CD4-positive, alpha-beta T cell (primary cell): ENCODE data around the gene RBM39. TPM values are rescaled to one million over a fixed set of nuclear protein-coding genes. Genes with fewer than 3 reads are reported as not detected.
"Not testable (repeated sequence)": the region's sequence is repeated elsewhere in the genome, so short reads cannot be mapped to it uniquely, and the experiment has no call there.

ENCODE experiments used
- ATAC-seq: fragments of 200-7000 bp; cut with Tn5 transposase; one replicate; pipeline ENCODE4 v1.10.0; 2022; ENCODE audit warnings: mild to moderate bottlenecking; ENCODE audit not compliant: poor library complexity
- CTCF ChIA-PET: fragments of 350-600 bp; sonication (Branson Sonifier 250); formaldehyde crosslinking; loops from one replicate; lab custom pipeline; 2021; ENCODE audit warnings: antibody characterized with exemption, inconsistent platforms; lab: Charles Lee
- POLR2A ChIA-PET: fragments of 350-600 bp; sonication (Branson Sonifier 250); formaldehyde crosslinking; loops from one replicate; lab custom pipeline; 2021; ENCODE audit warnings: antibody characterized with exemption, inconsistent platforms; lab: Charles Lee
- DNase-seq, 14 experiments: peaks; one replicate each; pipeline ENCODE4 v3.0.0-alpha.2; 2013 to 2020; ENCODE audit warnings: mixed read lengths in 2 of 14
- H3K27ac ChIP-seq, 2 donors: one replicate each; pipeline versions ENCODE4 v1.5.1 to v1.7.0; 2013; ENCODE audit warnings: low read length in 2 of 2, low read depth in 1 of 2, mild to moderate bottlenecking in 1 of 2
- H3K27me3 ChIP-seq, 2 experiments: 1 replicate in 1 of 2; 2 replicates in 1 of 2; pipeline versions ENCODE4 v1.6.1 to v1.7.0; 2013; ENCODE audit warnings: low read length in 2 of 2, control low read depth in 1 of 2, mild to moderate bottlenecking in 1 of 2, moderate library complexity in 1 of 2; ENCODE audit not compliant: insufficient read depth in 2 of 2, control insufficient read depth in 1 of 2
- H3K36me3 ChIP-seq: one replicate; pipeline ENCODE4 v1.6.1; 2013; ENCODE audit warnings: low read length, control low read depth; ENCODE audit not compliant: insufficient read depth
- H3K4me1 ChIP-seq: one replicate; pipeline ENCODE4 v1.6.1; 2013; ENCODE audit warnings: low read length, control low read depth; ENCODE audit not compliant: insufficient read depth
- H3K4me3 ChIP-seq: one replicate; pipeline ENCODE4 v1.5.1; 2013; ENCODE audit warnings: mild to moderate bottlenecking, low read length, moderate library complexity
- H3K9me3 ChIP-seq, 2 experiments: 1 replicate in 1 of 2; 2 replicates in 1 of 2; pipeline versions ENCODE4 v1.6.1 to v1.7.0; 2013; ENCODE audit warnings: low read length in 2 of 2, mild to moderate bottlenecking in 2 of 2, control low read depth in 1 of 2, moderate library complexity in 1 of 2; ENCODE audit not compliant: control insufficient read depth in 1 of 2, insufficient read depth in 1 of 2
- H3K27ac Mint-ChIP-seq: one replicate; pipeline ENCODE4 v1.8.0; 2020; ENCODE audit warnings: mixed read lengths
- H3K27me3 Mint-ChIP-seq: one replicate; pipeline ENCODE4 v1.8.0; 2021; ENCODE audit warnings: mixed read lengths
- H3K36me3 Mint-ChIP-seq: one replicate; pipeline ENCODE4 v1.8.0; 2021; ENCODE audit warnings: low read depth, mixed read lengths
- H3K4me1 Mint-ChIP-seq: one replicate; pipeline ENCODE4 v1.8.0; 2021; ENCODE audit warnings: low read depth, mixed read lengths
- H3K4me3 Mint-ChIP-seq: one replicate; pipeline ENCODE4 v1.8.0; 2020; ENCODE audit warnings: mild to moderate bottlenecking, mixed read lengths
- H3K9me3 Mint-ChIP-seq: one replicate; pipeline ENCODE4 v1.8.0; 2020; ENCODE audit warnings: mixed read lengths
- CTCF ChIP-seq: fragments of 200-600 bp; IDR thresholded peaks from one replicate; pipeline ENCODE4 v1.8.0; 2022; ENCODE audit warnings: antibody characterized with exemption, mild to moderate bottlenecking
- intact Hi-C, 2 experiments: fragments of 100-400 bp; cut with DNase I in 1 of 2; cut with micrococcal nuclease in 1 of 2; formaldehyde crosslinking; loops; one replicate each; pipeline versions ENCODE4 v1.15.1 to v1.9.0; 2023 to 2025; cut with DNase I, micrococcal nuclease
- total RNA-seq, 174 experiments: library from RNA in 2 of 174; stranded (reverse) in 2 of 174; gene quantifications; one replicate each; pipeline ENCODE4 v1.2.3 and lab custom pipeline; 2021 to 2026

RBM39 gene
- total RNA-seq, 2 experiments from 2014 or later, result 1,057 to 1,091 TPM

GRCh38 chr20:35762461-35762860, 20.4 kb upstream of the RBM39 start:
- intact Hi-C loops, result no loop called here
- ChIA-PET CTCF (no interaction called here), POLR2A (interaction anchor here (15.8 kb wide), 1 partner anchor 22 kb away, joined by 891 read pairs; the partner anchor contains the start of gene RBM39)
- no peak overlapping the region for H3K27ac Mint-ChIP-seq
- H3K9me3 ChIP-seq, result no peaks in the 10 kb centered on the region
- TF ChIP-seq CTCF, result no peak
- DNase-seq, result no peak
- ATAC-seq, result no peak
- H3K4me1 Mint-ChIP-seq, result peaks cover 22% of the 10 kb centered on the region
- no peaks in the 10 kb centered on the region for H3K9me3 Mint-ChIP-seq
- H3K27me3 ChIP-seq, result no peaks in the 10 kb centered on the region
- H3K36me3 ChIP-seq, result no peaks in the 10 kb centered on the region
- no peak overlapping the region for H3K4me3 ChIP-seq
- no peaks in the 10 kb centered on the region for H3K27me3 Mint-ChIP-seq
- H3K4me3 Mint-ChIP-seq, result no peak overlapping the region
- H3K27ac ChIP-seq, result no peak overlapping the region
- peaks cover 36% of the 10 kb centered on the region for H3K4me1 ChIP-seq
- H3K36me3 Mint-ChIP-seq, result no peaks in the 10 kb centered on the region

DNA sequence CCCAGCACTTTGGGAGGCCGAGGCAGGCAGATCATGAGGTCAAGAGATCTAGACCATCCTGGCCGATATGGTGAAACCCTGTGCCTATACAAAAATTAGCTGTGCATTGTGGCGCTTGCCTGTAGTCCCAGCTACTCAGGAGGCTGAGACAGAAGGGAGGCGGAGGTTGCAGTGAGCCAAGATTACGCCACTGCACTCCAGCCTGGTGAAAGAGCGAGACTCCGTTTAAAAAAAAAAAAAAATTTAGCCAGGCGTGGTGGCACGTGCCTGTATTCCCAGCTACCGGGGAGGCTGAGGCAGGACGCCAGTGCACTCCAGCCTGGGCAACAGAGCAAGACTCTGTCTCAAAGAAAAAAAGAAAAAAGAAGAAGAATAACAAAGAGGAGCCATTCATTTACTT, 19.5 kb upstream of the RBM39 start:
- not testable (repeated sequence) for H3K9me3 Mint-ChIP-seq, ATAC-seq

DNA sequence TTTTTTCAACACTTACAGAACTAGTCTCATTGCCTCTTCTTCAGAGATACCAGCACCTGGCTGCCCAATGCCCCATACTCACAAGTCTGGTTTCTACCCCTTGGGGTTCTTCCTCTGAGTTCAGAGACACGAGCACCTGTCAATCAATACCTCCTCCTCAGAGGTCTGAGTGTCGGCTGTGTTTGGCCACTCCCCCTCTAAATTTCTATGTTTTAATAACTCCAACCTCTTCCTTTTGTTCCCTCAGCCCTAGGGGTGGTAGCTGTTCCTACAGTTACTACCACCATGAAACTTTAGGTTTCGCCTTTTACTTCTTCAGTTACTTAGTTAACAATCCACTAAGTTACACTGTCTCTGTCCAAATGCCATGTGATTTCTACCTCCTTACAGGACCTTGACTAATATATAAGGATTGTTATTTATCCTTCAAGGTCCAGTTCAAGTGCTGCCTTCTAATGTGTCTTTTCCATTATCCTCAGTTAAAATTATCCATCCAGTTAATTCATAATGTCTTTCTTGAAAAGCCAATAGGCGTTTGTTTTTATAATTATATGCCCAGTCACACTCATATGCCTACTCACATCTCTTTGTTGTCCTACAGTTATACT, 15.1 kb upstream of the RBM39 start:
- ChIA-PET POLR2A (interaction anchor here (4.2 kb wide), 1 partner anchor 15 kb away, joined by 24 read pairs; the partner anchor contains the start of gene RBM39), CTCF (no interaction called here)
- Histone ChIP-seq H3K27me3 (no peaks in the 10 kb centered on the region), H3K27ac (no peak overlapping the region), H3K9me3 (no peaks in the 10 kb centered on the region), H3K4me3 (no peak overlapping the region), H3K36me3 (no peaks in the 10 kb centered on the region), H3K4me1 (peaks cover 3% of the 10 kb centered on the region)
- DNase-seq (no peak), ATAC-seq (peak; percentile 52)
- H3K27me3 Mint-ChIP-seq, result no peaks in the 10 kb centered on the region
- H3K36me3 Mint-ChIP-seq, result no peaks in the 10 kb centered on the region
- intact Hi-C loops, result no loop called here
- H3K4me1 Mint-ChIP-seq, result peaks cover 9% of the 10 kb centered on the region
- TF ChIP-seq CTCF, result no peak
- H3K27ac Mint-ChIP-seq, result no peak overlapping the region
- no peaks in the 10 kb centered on the region for H3K9me3 Mint-ChIP-seq
- no peak overlapping the region for H3K4me3 Mint-ChIP-seq

More for the DNA sequence above, 19.5 kb upstream of the RBM39 start:
- H3K27me3 ChIP-seq, H3K27ac Mint-ChIP-seq, intact Hi-C loops, CTCF ChIA-PET, H3K27me3 Mint-ChIP-seq, H3K9me3 ChIP-seq, H3K4me3 Mint-ChIP-seq, H3K36me3 ChIP-seq, H3K27ac ChIP-seq, H3K4me3 ChIP-seq, DNase-seq, H3K36me3 Mint-ChIP-seq: not testable (repeated sequence)
- peaks cover 21% of the 10 kb centered on the region for H3K4me1 Mint-ChIP-seq
- POLR2A ChIA-PET, result interaction anchor here (0.6 to 15.8 kb wide), 2 partner anchors 22 to 42 kb away, joined by 3 to 891 read pairs; partner anchors contain the start of gene RBM39
- H3K4me1 ChIP-seq, result peaks cover 30% of the 10 kb centered on the region
